ENCODE results near the gene CYB5RL.

Gene CYB5RL

GRCh38 chr1:54241364-54241763, 41.5 kb upstream of the CYB5RL start:
- no peak overlapping the region for H4K8ac ChIP-seq (ENCODE audit: low read length)
- H3K79me1 ChIP-seq (replicated peaks; ENCODE audit: low read length, poor library complexity, severe bottlenecking), result peaks cover 1% of the 10 kb centered on the region
- H2BK12ac ChIP-seq (ENCODE audit: low read length in 2 of 2), result no peak overlapping the region
- WGBS, result 96% methylated on average over 5 of the region's 6 CpGs
- H4K91ac ChIP-seq (ENCODE audit: low read length), result no peak overlapping the region
- no peak overlapping the region for H3K27ac ChIP-seq (ENCODE audit: low read length, poor library complexity, severe bottlenecking)
- no peak overlapping the region for H3K9ac ChIP-seq (ENCODE audit: low read length)
- no peak overlapping the region for H3K23ac ChIP-seq (ENCODE audit: low read length in 2 of 2)
- H3K4me1 ChIP-seq (ENCODE audit: control insufficient read depth, insufficient read depth, low read depth, low read length), result peaks cover 12% of the 10 kb centered on the region
- no peak overlapping the region for H2BK5ac ChIP-seq (ENCODE audit: low read depth, low read length, poor library complexity, severe bottlenecking)
- H3K4me2 ChIP-seq (ENCODE audit: low read length, poor library complexity, severe bottlenecking), result no peak overlapping the region
- no peak overlapping the region for H3K14ac ChIP-seq (ENCODE audit: low read length in 2 of 2)
- no peak for DNase-seq
- no peaks in the 10 kb centered on the region for H3K27me3 ChIP-seq (ENCODE audit: control insufficient read depth in 1 of 2, insufficient read depth in 1 of 2, low read length in 2 of 2)
- no peak overlapping the region for H2BK120ac ChIP-seq (ENCODE audit: low read depth, low read length)
- H3K9me3 ChIP-seq (ENCODE audit: control insufficient read depth, low read length), result no peaks in the 10 kb centered on the region
- no peak overlapping the region for H3K4me3 ChIP-seq (ENCODE audit: insufficient read depth in 1 of 2, low read depth in 1 of 2, low read length in 2 of 2)
- no peak overlapping the region for H2AFZ ChIP-seq (ENCODE audit: low read depth, low read length)
- H2BK15ac ChIP-seq (ENCODE audit: low read depth, poor library complexity, severe bottlenecking), result no peak overlapping the region
- no peak overlapping the region for H3K18ac ChIP-seq (ENCODE audit: low read depth in 1 of 2, low read length in 2 of 2)
- H3K36me3 ChIP-seq (ENCODE audit: control insufficient read depth in 1 of 2, insufficient read depth in 2 of 2, low read depth in 1 of 2, low read length in 2 of 2), result peaks cover 59 to 73% of the 10 kb centered on the region in 2 experiments
- H3K4ac ChIP-seq (ENCODE audit: low read depth in 1 of 2, low read length in 2 of 2), result no peak overlapping the region
- H2AK5ac ChIP-seq (ENCODE audit: low read length, severe bottlenecking), result no peak overlapping the region

GRCh38 chr1:54240741-54241335, 41.0 kb upstream of the CYB5RL start:
- H2BK5ac ChIP-seq (ENCODE audit: low read depth, low read length, poor library complexity, severe bottlenecking), result no peak overlapping the region
- H3K4me3 ChIP-seq (ENCODE audit: insufficient read depth in 1 of 2, low read depth in 1 of 2, low read length in 2 of 2), result no peak overlapping the region
- WGBS, result 98% methylated on average over 12 of the region's 12 CpGs
- H2BK120ac ChIP-seq (ENCODE audit: low read depth, low read length), result no peak overlapping the region
- H3K9ac ChIP-seq (ENCODE audit: low read length), result no peak overlapping the region
- H3K27me3 ChIP-seq (ENCODE audit: control insufficient read depth in 1 of 2, insufficient read depth in 1 of 2, low read length in 2 of 2), result no peaks in the 10 kb centered on the region
- no peak overlapping the region for H3K23ac ChIP-seq (ENCODE audit: low read length in 2 of 2)
- no peak overlapping the region for H3K14ac ChIP-seq (ENCODE audit: low read length in 2 of 2)
- H3K18ac ChIP-seq (ENCODE audit: low read depth in 1 of 2, low read length in 2 of 2), result no peak overlapping the region
- H4K91ac ChIP-seq (ENCODE audit: low read length), result no peak overlapping the region
- no peaks in the 10 kb centered on the region for H3K9me3 ChIP-seq (ENCODE audit: control insufficient read depth, low read length)
- H3K4me1 ChIP-seq (ENCODE audit: control insufficient read depth, insufficient read depth, low read depth, low read length), result peaks cover 12% of the 10 kb centered on the region
- peak overlapping the region; percentile 22 for H4K8ac ChIP-seq (ENCODE audit: low read length)
- H2BK15ac ChIP-seq (ENCODE audit: low read depth, poor library complexity, severe bottlenecking), result no peak overlapping the region
- H3K79me1 ChIP-seq (replicated peaks; ENCODE audit: low read length, poor library complexity, severe bottlenecking), result peaks cover 1% of the 10 kb centered on the region
- no peak overlapping the region for H2BK12ac ChIP-seq (ENCODE audit: low read length in 2 of 2)
- no peak overlapping the region for H2AFZ ChIP-seq (ENCODE audit: low read depth, low read length)
- no peak for DNase-seq
- H3K27ac ChIP-seq (ENCODE audit: low read length, poor library complexity, severe bottlenecking), result no peak overlapping the region
- no peak overlapping the region for H2AK5ac ChIP-seq (ENCODE audit: low read length, severe bottlenecking)
- peaks cover 54 to 69% of the 10 kb centered on the region in 2 experiments for H3K36me3 ChIP-seq (ENCODE audit: control insufficient read depth in 1 of 2, insufficient read depth in 2 of 2, low read depth in 1 of 2, low read length in 2 of 2)
- no peak overlapping the region for H3K4ac ChIP-seq (ENCODE audit: low read depth in 1 of 2, low read length in 2 of 2)
- no peak overlapping the region for H3K4me2 ChIP-seq (ENCODE audit: low read length, poor library complexity, severe bottlenecking)

- Histone ChIP-seq H3K18ac (ENCODE audit: low read depth in 1 of 2, low read length in 2 of 2) (no peak overlapping the region), H3K4me1 (ENCODE audit: control insufficient read depth, insufficient read depth, low read depth, low read length) (peaks cover 12% of the 10 kb centered on the region), H3K9ac (ENCODE audit: low read length) (no peak overlapping the region), H4K91ac (ENCODE audit: low read length) (no peak overlapping the region), H3K79me1 (replicated peaks; ENCODE audit: low read length, poor library complexity, severe bottlenecking) (peaks cover 1% of the 10 kb centered on the region), H3K14ac (ENCODE audit: low read length in 2 of 2) (no peak overlapping the region), H3K23ac (ENCODE audit: low read length in 2 of 2) (no peak overlapping the region), H3K9me3 (ENCODE audit: control insufficient read depth, low read length) (no peaks in the 10 kb centered on the region), H3K4me3 (ENCODE audit: insufficient read depth in 1 of 2, low read depth in 1 of 2, low read length in 2 of 2) (no peak overlapping the region), H3K27me3 (ENCODE audit: control insufficient read depth in 1 of 2, insufficient read depth in 1 of 2, low read length in 2 of 2) (no peaks in the 10 kb centered on the region), H2BK15ac (ENCODE audit: low read depth, poor library complexity, severe bottlenecking) (no peak overlapping the region), H3K4ac (ENCODE audit: low read depth in 1 of 2, low read length in 2 of 2) (no peak overlapping the region), H4K8ac (ENCODE audit: low read length) (no peak overlapping the region), H3K36me3 (ENCODE audit: control insufficient read depth in 1 of 2, insufficient read depth in 2 of 2, low read depth in 1 of 2, low read length in 2 of 2) (peaks cover 48 to 67% of the 10 kb centered on the region in 2 experiments), H2AFZ (ENCODE audit: low read depth, low read length) (no peak overlapping the region), H2BK120ac (ENCODE audit: low read depth, low read length) (no peak overlapping the region), H3K27ac (ENCODE audit: low read length, poor library complexity, severe bottlenecking) (no peak overlapping the region), H2BK12ac (ENCODE audit: low read length in 2 of 2) (no peak overlapping the region), H3K4me2 (ENCODE audit: low read length, poor library complexity, severe bottlenecking) (no peak overlapping the region), H2BK5ac (ENCODE audit: low read depth, low read length, poor library complexity, severe bottlenecking) (no peak overlapping the region), H2AK5ac (ENCODE audit: low read length, severe bottlenecking) (no peak overlapping the region)
- DNase-seq, result no peak
- WGBS, result 97% methylated on average over 6 of the region's 10 CpGs
Observed at GRCh38 chr1:54239631-54240031, 39.8 kb upstream of the CYB5RL start.

- DNase-seq, result no peak
- H3K4me3 ChIP-seq (ENCODE audit: insufficient read depth in 1 of 2, low read depth in 1 of 2, low read length in 2 of 2), result no peak overlapping the region
- no peak overlapping the region for H2BK120ac ChIP-seq (ENCODE audit: low read depth, low read length)
- no peaks in the 10 kb centered on the region for H3K27me3 ChIP-seq (ENCODE audit: control insufficient read depth in 1 of 2, insufficient read depth in 1 of 2, low read length in 2 of 2)
- no peak overlapping the region for H2BK5ac ChIP-seq (ENCODE audit: low read depth, low read length, poor library complexity, severe bottlenecking)
- H4K91ac ChIP-seq (ENCODE audit: low read length), result no peak overlapping the region
- no peak overlapping the region for H3K9ac ChIP-seq (ENCODE audit: low read length)
- WGBS, result 98% methylated on average over 5 of the region's 5 CpGs
- no peaks in the 10 kb centered on the region for H3K9me3 ChIP-seq (ENCODE audit: control insufficient read depth, low read length)
- no peak overlapping the region for H3K23ac ChIP-seq (ENCODE audit: low read length in 2 of 2)
- H3K4me2 ChIP-seq (ENCODE audit: low read length, poor library complexity, severe bottlenecking), result no peak overlapping the region
- no peak overlapping the region for H3K27ac ChIP-seq (ENCODE audit: low read length, poor library complexity, severe bottlenecking)
- H3K18ac ChIP-seq (ENCODE audit: low read depth in 1 of 2, low read length in 2 of 2), result no peak overlapping the region
- H2BK12ac ChIP-seq (ENCODE audit: low read length in 2 of 2), result no peak overlapping the region
- no peak overlapping the region for H2AK5ac ChIP-seq (ENCODE audit: low read length, severe bottlenecking)
- peaks cover 1% of the 10 kb centered on the region for H3K79me1 ChIP-seq (replicated peaks; ENCODE audit: low read length, poor library complexity, severe bottlenecking)
- no peak overlapping the region for H2AFZ ChIP-seq (ENCODE audit: low read depth, low read length)
- peaks cover 12% of the 10 kb centered on the region for H3K4me1 ChIP-seq (ENCODE audit: control insufficient read depth, insufficient read depth, low read depth, low read length)
- H3K4ac ChIP-seq (ENCODE audit: low read depth in 1 of 2, low read length in 2 of 2), result no peak overlapping the region
- H4K8ac ChIP-seq (ENCODE audit: low read length), result no peak overlapping the region
- H3K36me3 ChIP-seq (ENCODE audit: control insufficient read depth in 1 of 2, insufficient read depth in 2 of 2, low read depth in 1 of 2, low read length in 2 of 2), result peaks cover 48 to 67% of the 10 kb centered on the region in 2 experiments
- no peak overlapping the region for H2BK15ac ChIP-seq (ENCODE audit: low read depth, poor library complexity, severe bottlenecking)
- no peak overlapping the region for H3K14ac ChIP-seq (ENCODE audit: low read length in 2 of 2)
Observed at GRCh38 chr1:54239035-54239383, 39.2 kb upstream of the CYB5RL start.

All from mesenchymal stem cell (in vitro differentiated cells and primary cell).